Stimulated activated naive B cell treated with anti-CD40 and anti-IgM and Interleukin-4, amounts not matched to agents 10 μg/mL and 1 μg/mL and 100 μg/mL, for 72 hours (primary cell): Measurements from ENCODE around the gene MMD2.

Experiments used
- ATAC-seq, 2 donors: fragments of 150-1000 bp; cut with Tn5 transposase; replicated peaks; 2 replicates each; pipeline ENCODE4 v1.10.0; 2021; ENCODE audit warnings: moderate library complexity in 1 of 2
- DNase-seq: peaks from one replicate; pipeline ENCODE4 v3.0.0; 2021
- H3K27ac Mint-ChIP-seq: one replicate; pipeline ENCODE4 v1.8.0; 2022; ENCODE audit warnings: mild to moderate bottlenecking, mixed read lengths
- H3K27me3 Mint-ChIP-seq, 2 donors: one replicate each; pipeline ENCODE4 v1.8.0; 2022; ENCODE audit warnings: mixed read lengths in 2 of 2
- H3K36me3 Mint-ChIP-seq, 2 donors: one replicate each; pipeline ENCODE4 v1.8.0; 2022; ENCODE audit warnings: mixed read lengths in 2 of 2, mild to moderate bottlenecking in 1 of 2
- H3K4me1 Mint-ChIP-seq, 2 donors: one replicate each; pipeline ENCODE4 v1.8.0; 2022; ENCODE audit warnings: mixed read lengths in 2 of 2, mild to moderate bottlenecking in 1 of 2
- H3K4me3 Mint-ChIP-seq, 2 donors: one replicate each; pipeline ENCODE4 v1.8.0; 2022; ENCODE audit warnings: mild to moderate bottlenecking in 2 of 2, mixed read lengths in 2 of 2, moderate library complexity in 1 of 2
- H3K9me3 Mint-ChIP-seq, 2 donors: one replicate each; pipeline ENCODE4 v1.8.0; 2022; ENCODE audit warnings: mixed read lengths in 2 of 2, mild to moderate bottlenecking in 1 of 2

MMD2 gene

DNA sequence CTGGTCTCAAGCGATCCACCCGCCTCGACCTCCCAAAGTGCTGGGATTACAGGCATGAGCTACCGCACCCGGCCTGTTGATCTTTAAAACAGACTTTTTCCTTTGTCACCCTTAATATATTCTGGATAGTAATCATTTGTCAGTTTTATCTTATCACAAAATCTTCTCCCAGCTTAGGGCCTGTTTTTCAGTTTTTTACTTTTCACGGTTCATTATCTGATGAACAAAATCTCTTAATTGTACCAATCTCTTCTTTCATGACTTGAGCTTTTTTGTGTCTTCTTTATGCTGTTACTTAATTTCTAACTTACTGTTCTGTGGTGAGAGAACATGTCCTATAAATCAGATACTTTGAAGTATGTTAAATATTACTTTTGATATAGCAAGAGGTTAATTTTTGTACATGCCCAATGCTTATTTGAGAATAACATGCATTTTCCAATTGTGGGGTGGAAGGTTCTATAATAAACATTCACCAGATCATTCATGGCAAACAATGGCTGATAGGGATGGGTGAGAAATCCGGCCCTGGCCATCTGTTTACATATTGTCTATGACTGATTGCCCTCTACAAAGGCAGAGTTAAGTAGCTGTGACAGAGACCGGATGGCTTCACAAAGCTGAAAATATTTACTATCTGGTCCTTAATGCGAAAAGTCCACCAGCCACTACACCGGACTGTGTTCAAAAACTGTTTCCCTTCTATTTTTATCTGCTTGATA is 102.5 kb downstream of the MMD2 start:
- peaks cover 4% of the 10 kb centered on the region in 2 donors for H3K4me1 Mint-ChIP-seq
- peaks cover under 1 to 7% of the 10 kb centered on the region in 2 donors for H3K9me3 Mint-ChIP-seq
- H3K4me3 Mint-ChIP-seq, result no peak overlapping the region
- ATAC-seq (no peak), DNase-seq (no peak)
- H3K27ac Mint-ChIP-seq, result no peak overlapping the region
- H3K27me3 Mint-ChIP-seq, result peaks cover 8 to 13% of the 10 kb centered on the region in 2 donors
- peaks cover under 1% of the 10 kb centered on the region in 2 donors for H3K36me3 Mint-ChIP-seq
